PFSK-1 (cell line): Measurements from ENCODE around the gene THEMIS.

Experiments
- FOXP2 ChIP-seq: optimal IDR thresholded peaks from 2 replicates; pipeline ENCODE3; 2011; ENCODE audit warnings: borderline replicate concordance, control low read depth, inconsistent platforms; ENCODE audit not compliant: insufficient read depth; ENCODE audit errors: extremely low read length, extremely low read depth
- POLR2AphosphoS5 ChIP-seq: IDR thresholded peaks from 2 replicates; pipeline ENCODE4 v1.6.1; 2012; ENCODE audit warnings: low read depth, mild to moderate bottlenecking, control low read depth, low read length, moderate library complexity
- REST ChIP-seq, 2 experiments: IDR thresholded peaks; 2 replicates each; pipeline versions ENCODE4 v1.6.1 to v1.8.0; 2011 to 2012; ENCODE audit warnings: low read depth in 2 of 2, low read length in 2 of 2, control low read depth in 1 of 2, inconsistent platforms in 1 of 2, mild to moderate bottlenecking in 1 of 2, moderate library complexity in 1 of 2; ENCODE audit not compliant: insufficient read depth in 1 of 2
- SIN3A ChIP-seq: IDR thresholded peaks from 2 replicates; pipeline ENCODE4 v1.6.1; 2012; ENCODE audit warnings: mild to moderate bottlenecking, low read length, moderate library complexity, borderline replicate concordance; ENCODE audit not compliant: insufficient read depth
- TAF1 ChIP-seq: IDR thresholded peaks from 2 replicates; pipeline ENCODE4 v1.6.1; 2012; ENCODE audit warnings: low read length, control low read depth, borderline replicate concordance; ENCODE audit not compliant: insufficient read depth

The THEMIS gene

GRCh38 chr6:127749095-127749494 is 151.8 kb downstream of the THEMIS start:
- TF ChIP-seq FOXP2, result no peak
- no peak for TF ChIP-seq POLR2AphosphoS5
- TF ChIP-seq SIN3A, result no peak
- TF ChIP-seq TAF1, result no peak
- no peak for TF ChIP-seq REST (IDR thresholded peaks at IDR 0.05; ENCODE audit: insufficient read depth in 1 of 2, low read depth in 2 of 2, low read length in 2 of 2)

- no peak for TF ChIP-seq FOXP2
- no peak for TF ChIP-seq REST (IDR thresholded peaks at IDR 0.05; ENCODE audit: insufficient read depth in 1 of 2, low read depth in 2 of 2, low read length in 2 of 2)
- no peak for TF ChIP-seq POLR2AphosphoS5
- no peak for TF ChIP-seq TAF1
- TF ChIP-seq SIN3A, result no peak
Observed at GRCh38 chr6:127748290-127748689, 152.6 kb downstream of the THEMIS start.

GRCh38 chr6:127738423-127738822 is 162.4 kb downstream of the THEMIS start:
- no peak for TF ChIP-seq POLR2AphosphoS5
- TF ChIP-seq SIN3A, result no peak
- TF ChIP-seq TAF1, result no peak
- TF ChIP-seq REST (IDR thresholded peaks at IDR 0.05; ENCODE audit: insufficient read depth in 1 of 2, low read depth in 2 of 2, low read length in 2 of 2), result no peak
- no peak for TF ChIP-seq FOXP2

GRCh38 chr6:127737768-127738167 is 163.1 kb downstream of the THEMIS start:
- TF ChIP-seq POLR2AphosphoS5 (no peak), FOXP2 (no peak), SIN3A (no peak), TAF1 (no peak), REST (IDR thresholded peaks at IDR 0.05; ENCODE audit: insufficient read depth in 1 of 2, low read depth in 2 of 2, low read length in 2 of 2) (no peak)

GRCh38 chr6:127737009-127737486 is 163.8 kb downstream of the THEMIS start:
- TF ChIP-seq TAF1 (no peak), POLR2AphosphoS5 (no peak)
